Hepatocyte (in vitro differentiated cells): Measurements from ENCODE around the gene DCUN1D2.

ENCODE experiments used
- CTCF ChIP-seq: fragments of 200-600 bp; sonication (generic); IDR thresholded peaks from 2 replicates; pipeline ENCODE4 v1.5.1; 2016; ENCODE audit warnings: antibody characterized with exemption, mild to moderate bottlenecking; ENCODE audit not compliant: poor library complexity
- EZH2 ChIP-seq: fragments of 200-600 bp; sonication (generic); IDR thresholded peaks from 2 replicates; pipeline ENCODE4 v1.6.1; 2016; ENCODE audit warnings: antibody characterized with exemption, mild to moderate bottlenecking, borderline replicate concordance
- EZH2phosphoT487 ChIP-seq: fragments of 200-600 bp; sonication (generic); IDR thresholded peaks from one replicate; pipeline ENCODE4 v1.6.1; 2018; ENCODE audit warnings: antibody characterized with exemption, mild to moderate bottlenecking, low read depth, moderate library complexity; ENCODE audit not compliant: unreplicated experiment, severe bottlenecking

GRCh38 chr13:113433391-113433916 lies 57.1 kb downstream of the DCUN1D2 start:
- TF ChIP-seq CTCF (no peak), EZH2 (no peak), EZH2phosphoT487 (no peak)
